GM12864 (cell line): ENCODE results near the gene SPAG4.

Experiments
- DNase-seq: peaks from one replicate; pipeline ENCODE4 v3.0.0-alpha.2; 2011; ENCODE audit warnings: low read depth
- H3K4me3 ChIP-seq: 2 replicates; pipeline ENCODE4 v1.5.1; 2011; ENCODE audit warnings: mild to moderate bottlenecking, low read depth, low read length, control low read depth
- TF ChIP-seq, protein P1 (sequence below): IDR thresholded peaks from 2 replicates; pipeline ENCODE4 v1.5.1; 2011; ENCODE audit warnings: low read depth, mild to moderate bottlenecking, moderate library complexity, low read length, control low read depth, inconsistent platforms; ENCODE audit errors: missing control alignments

SPAG4 gene

DNA sequence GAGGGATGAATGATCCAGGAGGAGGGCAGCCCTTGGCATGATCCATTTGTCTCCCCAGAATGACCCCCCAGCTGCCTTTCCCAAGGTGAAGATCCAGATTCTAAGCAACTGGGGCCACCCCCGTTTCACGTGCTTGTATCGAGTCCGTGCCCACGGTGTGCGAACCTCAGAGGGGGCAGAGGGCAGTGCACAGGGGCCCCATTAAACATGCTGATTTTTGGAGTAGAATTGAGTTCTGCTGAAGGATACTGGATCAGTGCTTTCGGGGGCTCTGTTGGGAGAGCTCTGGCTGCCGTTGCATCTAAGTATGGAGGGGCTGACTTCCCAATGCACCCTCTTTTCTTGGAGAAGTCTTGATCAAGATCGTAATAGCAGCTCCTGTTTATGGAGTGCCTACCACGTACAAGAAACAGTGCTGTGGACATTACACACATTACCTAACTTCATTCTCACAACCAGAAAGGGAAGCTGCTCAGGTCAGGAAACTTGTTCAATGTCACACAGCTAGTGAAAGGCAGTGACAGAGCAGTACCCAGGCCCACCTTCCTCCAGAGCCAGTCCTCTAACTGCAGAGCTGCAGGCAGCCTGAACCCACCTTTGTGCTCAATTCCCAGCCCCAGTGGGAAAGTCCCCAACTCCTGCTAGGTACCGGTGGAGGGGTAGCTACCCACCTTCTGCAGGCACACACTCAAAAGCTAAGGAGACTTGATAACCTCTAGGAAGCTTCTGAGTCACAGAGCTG is 5.4 kb downstream of the SPAG4 start:
- TF ChIP-seq, protein P1, sequence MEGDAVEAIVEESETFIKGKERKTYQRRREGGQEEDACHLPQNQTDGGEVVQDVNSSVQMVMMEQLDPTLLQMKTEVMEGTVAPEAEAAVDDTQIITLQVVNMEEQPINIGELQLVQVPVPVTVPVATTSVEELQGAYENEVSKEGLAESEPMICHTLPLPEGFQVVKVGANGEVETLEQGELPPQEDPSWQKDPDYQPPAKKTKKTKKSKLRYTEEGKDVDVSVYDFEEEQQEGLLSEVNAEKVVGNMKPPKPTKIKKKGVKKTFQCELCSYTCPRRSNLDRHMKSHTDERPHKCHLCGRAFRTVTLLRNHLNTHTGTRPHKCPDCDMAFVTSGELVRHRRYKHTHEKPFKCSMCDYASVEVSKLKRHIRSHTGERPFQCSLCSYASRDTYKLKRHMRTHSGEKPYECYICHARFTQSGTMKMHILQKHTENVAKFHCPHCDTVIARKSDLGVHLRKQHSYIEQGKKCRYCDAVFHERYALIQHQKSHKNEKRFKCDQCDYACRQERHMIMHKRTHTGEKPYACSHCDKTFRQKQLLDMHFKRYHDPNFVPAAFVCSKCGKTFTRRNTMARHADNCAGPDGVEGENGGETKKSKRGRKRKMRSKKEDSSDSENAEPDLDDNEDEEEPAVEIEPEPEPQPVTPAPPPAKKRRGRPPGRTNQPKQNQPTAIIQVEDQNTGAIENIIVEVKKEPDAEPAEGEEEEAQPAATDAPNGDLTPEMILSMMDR = no peak
- no peak for DNase-seq
- H3K4me3 ChIP-seq = no peak overlapping the region

DNA sequence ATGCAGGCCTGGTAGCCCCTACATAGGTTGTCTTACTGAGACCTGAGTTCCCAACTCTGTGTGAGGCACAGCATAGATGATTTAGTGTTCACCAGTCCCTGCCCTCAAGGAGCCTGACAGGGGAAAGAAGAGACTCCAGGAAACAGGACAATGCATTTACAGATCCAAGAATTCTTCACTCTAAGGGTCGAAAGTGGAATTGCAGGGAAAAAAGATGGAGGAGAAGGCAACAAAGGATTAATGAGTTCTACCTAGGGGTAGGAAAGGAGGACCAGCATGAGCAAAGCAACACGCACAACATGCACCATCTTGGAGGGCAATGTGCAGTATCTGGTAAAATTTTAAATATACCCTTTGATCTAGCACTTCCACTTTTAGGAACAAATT is 5.9 kb downstream of the SPAG4 start:
- no peak overlapping the region for H3K4me3 ChIP-seq
- TF ChIP-seq, protein P1 = no peak
- DNase-seq = no peak

DNA sequence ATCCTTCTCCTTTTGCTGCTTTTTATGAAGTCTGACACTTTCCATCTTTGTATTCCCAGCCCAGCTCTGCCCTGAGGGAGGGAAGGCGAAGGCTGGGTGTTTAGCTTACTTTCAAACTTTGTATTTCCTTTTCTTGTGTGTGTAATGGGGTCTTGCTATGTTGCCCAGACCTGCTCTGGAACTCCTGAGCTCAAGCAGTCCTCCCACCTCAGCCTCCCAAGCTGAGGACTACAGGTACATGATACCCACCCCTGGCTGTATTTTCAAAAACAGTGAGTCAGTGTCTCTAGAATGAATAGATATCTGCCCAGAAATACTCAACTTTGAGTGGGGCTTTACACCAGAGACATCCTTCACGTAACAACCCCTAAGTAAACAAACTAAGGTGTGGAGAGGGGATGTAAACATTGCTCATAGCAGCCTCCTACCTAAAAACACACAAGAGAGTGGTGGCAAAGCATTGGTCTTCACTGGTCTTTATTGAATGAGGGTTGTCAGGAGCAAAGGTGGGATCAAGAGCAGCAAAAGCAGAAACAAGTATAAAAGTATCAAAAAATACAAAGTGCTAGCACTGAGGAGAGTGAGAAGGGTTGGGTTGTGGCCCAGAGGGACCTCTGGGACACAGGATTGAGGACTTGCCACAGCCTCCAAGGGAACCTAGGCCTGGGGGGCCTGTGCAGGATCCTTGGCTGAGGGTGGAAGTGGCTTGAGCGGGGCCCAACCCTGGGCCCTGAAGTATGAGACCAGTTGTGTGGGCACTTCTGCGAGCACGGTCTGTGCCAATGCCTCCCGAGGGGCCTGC is 10.2 kb downstream of the SPAG4 start:
- no peak for DNase-seq
- H3K4me3 ChIP-seq = no peak overlapping the region
- TF ChIP-seq, protein P1 = no peak

DNA sequence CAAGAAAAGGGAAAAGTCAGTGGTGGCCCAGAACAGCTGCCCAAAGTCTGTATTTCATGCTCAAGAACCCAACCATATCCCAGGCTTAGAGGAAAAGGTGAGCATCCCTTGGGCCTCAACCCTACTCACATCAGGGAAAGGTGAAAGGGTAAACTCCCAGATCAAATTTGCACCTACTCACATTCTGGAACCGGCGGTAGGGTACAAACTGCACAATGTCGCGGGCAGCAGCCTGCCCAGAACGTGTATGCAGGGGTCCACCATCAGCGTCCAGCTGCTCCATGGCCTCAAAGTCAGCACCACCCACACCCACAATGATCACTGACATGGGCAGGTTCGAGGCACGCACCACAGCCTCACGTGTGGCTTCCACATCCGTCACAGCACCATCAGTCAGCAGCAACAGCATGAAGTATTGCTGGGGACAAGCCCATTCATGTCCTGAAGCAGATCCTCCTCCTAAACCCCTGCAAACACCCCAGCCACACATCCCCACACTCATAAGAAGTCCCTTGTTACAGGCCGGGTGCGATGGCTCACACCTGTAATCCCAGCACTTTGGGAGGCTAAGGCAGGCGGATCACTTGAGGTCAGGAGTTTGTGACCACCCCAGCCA is 10.9 kb downstream of the SPAG4 start:
- no peak for DNase-seq
- H3K4me3 ChIP-seq = no peak overlapping the region
- TF ChIP-seq, protein P1 = no peak

DNA sequence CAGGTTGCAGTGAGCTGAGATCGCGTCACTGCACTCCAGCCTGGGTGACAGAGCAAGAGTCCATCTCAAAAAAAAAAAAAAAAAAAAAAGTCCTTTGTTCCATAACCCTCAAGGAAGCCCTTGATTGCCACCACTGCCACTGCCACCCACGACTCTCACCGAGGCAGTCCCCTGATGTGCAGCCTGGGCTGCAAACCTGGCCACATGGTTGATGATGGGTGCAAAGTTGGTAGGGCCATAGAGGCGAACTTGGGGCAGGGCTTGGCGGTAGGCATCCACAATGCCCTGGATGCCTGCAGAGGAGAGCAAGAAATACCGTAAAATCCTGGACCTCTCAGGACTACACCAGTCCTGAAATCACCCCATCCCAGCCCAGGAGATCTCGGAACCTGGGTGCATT is 11.5 kb downstream of the SPAG4 start:
- H3K4me3 ChIP-seq = no peak overlapping the region
- TF ChIP-seq, protein P1 = no peak
- DNase-seq = no peak

DNA sequence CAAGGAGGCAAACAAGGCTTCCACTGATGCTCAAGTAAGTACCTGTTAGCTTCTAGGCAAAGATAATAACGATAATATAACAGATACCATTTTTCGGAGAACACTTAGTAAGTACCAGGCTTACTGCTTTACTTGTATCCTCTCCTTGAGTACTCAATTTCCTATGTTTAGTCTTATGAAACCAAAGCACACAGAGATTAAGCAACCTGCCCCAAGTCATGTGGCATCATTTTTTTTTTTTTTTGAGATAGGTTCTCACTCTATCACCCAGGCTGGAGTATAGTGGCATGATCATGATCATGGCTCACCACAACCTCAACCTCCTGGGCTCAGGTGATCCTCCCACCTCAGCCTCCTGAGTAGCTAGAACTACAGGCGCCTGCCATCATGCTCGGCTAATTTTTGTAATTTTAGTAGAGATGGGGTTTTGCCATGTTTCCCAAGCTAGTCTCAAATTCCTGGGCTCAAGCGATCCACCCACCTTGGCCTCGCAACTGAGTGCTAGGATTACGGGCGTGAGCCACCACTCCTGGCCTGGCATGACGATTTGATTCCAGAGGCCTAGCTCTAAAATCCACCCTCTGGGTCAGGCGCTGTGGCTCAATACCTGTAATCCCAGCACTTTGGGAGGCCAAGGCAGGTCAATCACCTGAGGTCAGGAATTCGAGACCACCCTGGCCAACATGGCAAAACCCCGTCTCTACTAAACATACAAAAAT is 14.0 kb downstream of the SPAG4 start:
- DNase-seq = no peak
- TF ChIP-seq, protein P1 = no peak
- no peak overlapping the region for H3K4me3 ChIP-seq
